OCI-LY1 (cell line): ENCODE results near the gene EDEM1.
A peak's percentile ranks its signal among the peaks of the same experiment; 100 is the strongest.

Experiments used
- H2AFZ ChIP-seq: fragments of 200-600 bp; sonication (generic), shearing (Covaris generic); 2 replicates; pipeline ENCODE4 v1.6.0; 2014; ENCODE audit warnings: antibody characterized with exemption, mild to moderate bottlenecking, low read length
- H3F3A ChIP-seq: fragments of 200-600 bp; sonication (generic), shearing (Covaris generic); 2 replicates; pipeline ENCODE4 v1.6.0; 2014; ENCODE audit warnings: mild to moderate bottlenecking, antibody characterized with exemption, low read length, moderate library complexity; ENCODE audit not compliant: insufficient read depth
- H3K27ac ChIP-seq: fragments of 200-600 bp; sonication (generic); 2 replicates; pipeline ENCODE4 v1.5.1; 2014; ENCODE audit warnings: low read length, mixed run types, mild to moderate bottlenecking, low read depth; ENCODE audit not compliant: poor library complexity, severe bottlenecking
- H3K27me3 ChIP-seq: fragments of 200-600 bp; sonication (generic); 2 replicates; pipeline ENCODE4 v1.6.0; 2014; ENCODE audit warnings: antibody characterized with exemption, mild to moderate bottlenecking, low read length, moderate library complexity; ENCODE audit not compliant: insufficient read depth
- H3K36me3 ChIP-seq: fragments of 200-600 bp; sonication (generic); 2 replicates; pipeline ENCODE4 v1.6.1; 2014; ENCODE audit warnings: mild to moderate bottlenecking, antibody characterized with exemption, low read length, moderate library complexity, mixed read lengths; ENCODE audit not compliant: insufficient read depth
- H3K4me1 ChIP-seq: fragments of 200-600 bp; sonication (generic); 2 replicates; pipeline ENCODE4 v1.5.1; 2014; ENCODE audit warnings: mild to moderate bottlenecking, low read length, moderate library complexity; ENCODE audit not compliant: insufficient read depth, severe bottlenecking
- H3K4me2 ChIP-seq: fragments of 200-600 bp; sonication (generic), shearing (Covaris generic); 2 replicates; pipeline ENCODE4 v1.6.1; 2014; ENCODE audit warnings: low read length
- H3K4me3 ChIP-seq: fragments of 200-600 bp; sonication (generic); 2 replicates; pipeline ENCODE4 v1.5.1; 2014; ENCODE audit warnings: low read length, low read depth, mild to moderate bottlenecking, mixed read lengths; ENCODE audit not compliant: poor library complexity, severe bottlenecking
- H3K79me2 ChIP-seq: fragments of 200-600 bp; shearing (Covaris generic); 2 replicates; pipeline ENCODE4 v1.6.1; 2016; ENCODE audit warnings: mixed run types, low read length, mixed read lengths; ENCODE audit not compliant: insufficient read depth
- H3K9ac ChIP-seq: fragments of 200-600 bp; sonication (generic), shearing (Covaris generic); 2 replicates; pipeline ENCODE4 v1.6.1; 2014; ENCODE audit warnings: mild to moderate bottlenecking, low read length, mixed read lengths
- H3K9me2 ChIP-seq: fragments of 200-600 bp; sonication (generic), shearing (Covaris generic); 2 replicates; pipeline ENCODE4 v1.6.1; 2014; ENCODE audit warnings: low read depth, mild to moderate bottlenecking, low read length, mixed read lengths
- H3K9me3 ChIP-seq: fragments of 200-600 bp; shearing (Covaris generic); 2 replicates; pipeline ENCODE4 v1.6.1; 2014; ENCODE audit warnings: low read length, mixed read lengths
- H4K20me1 ChIP-seq: fragments of 200-600 bp; sonication (generic), shearing (Covaris generic); 2 replicates; pipeline ENCODE4 v1.6.0; 2016; ENCODE audit warnings: mild to moderate bottlenecking, low read length; ENCODE audit not compliant: insufficient read depth
- CTCF ChIP-seq: fragments of 200-600 bp; sonication (generic), shearing (Covaris generic); IDR thresholded peaks from 2 replicates; pipeline ENCODE4 v1.5.1; 2017; ENCODE audit warnings: mild to moderate bottlenecking, antibody characterized with exemption, low read length, moderate library complexity, mixed read lengths
- EZH2 ChIP-seq: fragments of 200-600 bp; sonication (generic), shearing (Covaris generic); IDR thresholded peaks from 2 replicates; pipeline ENCODE4 v1.8.0; 2017; ENCODE audit warnings: borderline replicate concordance, mixed run types, mild to moderate bottlenecking, antibody characterized with exemption, low read length, moderate library complexity, mixed read lengths

Gene EDEM1

GRCh38 chr3:5190147-5190791, 2.8 kb downstream of the EDEM1 start:
- H3K4me2 ChIP-seq = peak overlapping the region; percentile 76

GRCh38 chr3:5191555-5192304, 4.2 kb downstream of the EDEM1 start:
- Histone ChIP-seq H3K4me2 (peak overlapping the region; percentile 76), H3K79me2 (peaks cover 76% of the 10 kb centered on the region), H3K36me3 (peaks cover 28% of the 10 kb centered on the region; the same call in 1 of the 2 replicates), H3K27ac (peak overlapping the region; percentile 94), H3F3A (peaks cover 11% of the 10 kb centered on the region), H3K4me3 (peak overlapping the region; percentile 99), H3K27me3 (no peaks in the 10 kb centered on the region), H4K20me1 (no peaks in the 10 kb centered on the region), H3K9ac (peak overlapping the region; percentile 53), H3K4me1 (peaks cover 68% of the 10 kb centered on the region), H3K9me3 (no peaks in the 10 kb centered on the region), H3K9me2 (no peaks in the 10 kb centered on the region), H2AFZ (no peak overlapping the region)
- no peak for TF ChIP-seq CTCF
- no peak for TF ChIP-seq EZH2

More at GRCh38 chr3:5190147-5190791, 2.8 kb downstream of the EDEM1 start:
- H3K9ac ChIP-seq = peak overlapping the region; percentile 98
- no peak for TF ChIP-seq CTCF
- no peak for TF ChIP-seq EZH2
- H2AFZ ChIP-seq = no peak overlapping the region
- H3K27ac ChIP-seq = peak overlapping the region; percentile 94
- H3K27me3 ChIP-seq = no peaks in the 10 kb centered on the region
- no peaks in the 10 kb centered on the region for H3K9me2 ChIP-seq
- H3K4me1 ChIP-seq = peaks cover 68% of the 10 kb centered on the region
- H3K4me3 ChIP-seq = peak overlapping the region; percentile 99
- no peaks in the 10 kb centered on the region for H4K20me1 ChIP-seq
- no peaks in the 10 kb centered on the region for H3K9me3 ChIP-seq
- H3F3A ChIP-seq = peaks cover 11% of the 10 kb centered on the region
- peaks cover 19% of the 10 kb centered on the region; the same call in 1 of the 2 replicates for H3K36me3 ChIP-seq
- peaks cover 72% of the 10 kb centered on the region for H3K79me2 ChIP-seq

GRCh38 chr3:5192571-5193365, 5.3 kb downstream of the EDEM1 start:
- Histone ChIP-seq H3K27ac (peak overlapping the region; percentile 94), H3K4me2 (peak overlapping the region; percentile 76), H3K4me3 (peak overlapping the region; percentile 99), H3K4me1 (peaks cover 76% of the 10 kb centered on the region), H3K9me3 (no peaks in the 10 kb centered on the region), H4K20me1 (no peaks in the 10 kb centered on the region), H3F3A (peaks cover 11% of the 10 kb centered on the region), H3K79me2 (peaks cover 74% of the 10 kb centered on the region), H3K9me2 (no peaks in the 10 kb centered on the region), H2AFZ (no peak overlapping the region), H3K27me3 (no peaks in the 10 kb centered on the region), H3K36me3 (peaks cover 28% of the 10 kb centered on the region; the same call in 1 of the 2 replicates), H3K9ac (peak overlapping the region; percentile 53)
- TF ChIP-seq CTCF = no peak
- no peak for TF ChIP-seq EZH2
